Mesendoderm (in vitro differentiated cells): ENCODE data around the gene IP6K3.

Experiments used
- DNase-seq: peaks from one replicate; pipeline ENCODE4 v3.0.0; 2013
- H2AK5ac ChIP-seq: 2 replicates; pipeline ENCODE4 v1.6.1; 2013; ENCODE audit warnings: low read length, inconsistent platforms
- H2BK120ac ChIP-seq: 2 replicates; pipeline ENCODE4 v1.6.1; 2013; ENCODE audit warnings: low read depth, mild to moderate bottlenecking, low read length, moderate library complexity, mixed read lengths
- H2BK15ac ChIP-seq: replicated peaks from 2 replicates; pipeline ENCODE4 v1.6.1; 2013; ENCODE audit warnings: low read depth, mild to moderate bottlenecking, moderate library complexity
- H2BK5ac ChIP-seq: 2 replicates; pipeline ENCODE4 v1.6.1; 2013; ENCODE audit warnings: low read length, inconsistent platforms
- H3K18ac ChIP-seq: 2 replicates; pipeline ENCODE4 v1.6.1; 2013; ENCODE audit warnings: mild to moderate bottlenecking, low read length, mixed read lengths
- H3K23ac ChIP-seq: one replicate; pipeline ENCODE4 v1.6.1; 2013; ENCODE audit warnings: low read length
- H3K27ac ChIP-seq: 2 replicates; pipeline ENCODE4 v1.5.1; 2013; ENCODE audit warnings: low read depth, mild to moderate bottlenecking, inconsistent platforms, low read length, moderate library complexity
- H3K27me3 ChIP-seq: 2 replicates; pipeline ENCODE4 v1.6.1; 2013; ENCODE audit warnings: low read length, control low read depth, mild to moderate bottlenecking, inconsistent platforms; ENCODE audit not compliant: insufficient read depth, poor library complexity
- H3K36me3 ChIP-seq: 2 replicates; pipeline ENCODE4 v1.6.1; 2013; ENCODE audit warnings: low read length, inconsistent platforms; ENCODE audit not compliant: control insufficient read depth, insufficient read depth
- H3K4ac ChIP-seq: one replicate; pipeline ENCODE4 v1.6.1; 2013; ENCODE audit warnings: low read depth, mild to moderate bottlenecking, low read length, moderate library complexity
- H3K4me1 ChIP-seq: 2 replicates; pipeline ENCODE4 v1.6.1; 2013; ENCODE audit warnings: low read depth, low read length, inconsistent platforms; ENCODE audit not compliant: control insufficient read depth
- H3K4me2 ChIP-seq: 2 replicates; pipeline ENCODE4 v1.6.1; 2013; ENCODE audit warnings: low read length
- H3K4me3 ChIP-seq: 2 replicates; pipeline ENCODE4 v1.5.1; 2013; ENCODE audit warnings: mild to moderate bottlenecking, low read length
- H3K56ac ChIP-seq: one replicate; pipeline ENCODE4 v1.6.1; 2013; ENCODE audit warnings: low read length
- H3K79me1 ChIP-seq: 2 replicates; pipeline ENCODE4 v1.6.1; 2013; ENCODE audit warnings: low read length, inconsistent platforms
- H3K79me2 ChIP-seq: 2 replicates; pipeline ENCODE4 v1.6.1; 2013; ENCODE audit warnings: mild to moderate bottlenecking, low read length; ENCODE audit not compliant: control insufficient read depth, insufficient read depth
- H3K9ac ChIP-seq: 2 replicates; pipeline ENCODE4 v1.6.1; 2013; ENCODE audit warnings: low read length, inconsistent platforms
- H4K5ac ChIP-seq: one replicate; pipeline ENCODE4 v1.6.1; 2013; ENCODE audit warnings: low read length
- H4K8ac ChIP-seq: one replicate; pipeline ENCODE4 v1.6.1; 2013; ENCODE audit warnings: low read depth, mild to moderate bottlenecking, control low read depth, low read length, moderate library complexity
- WGBS: extraction: QIAGEN DNeasy Blood & Tissue Kit; methylation state at CpG from one replicate; pipeline ENCODE4 v1.1.7; 2013; ENCODE audit warnings: low lambda C conversion rate, missing lambda C conversion rate; ENCODE audit not compliant: insufficient coverage; ENCODE audit errors: extremely low coverage; 5-methylcytosine and 5-hydroxymethylcytosine counted together

The IP6K3 gene

DNA sequence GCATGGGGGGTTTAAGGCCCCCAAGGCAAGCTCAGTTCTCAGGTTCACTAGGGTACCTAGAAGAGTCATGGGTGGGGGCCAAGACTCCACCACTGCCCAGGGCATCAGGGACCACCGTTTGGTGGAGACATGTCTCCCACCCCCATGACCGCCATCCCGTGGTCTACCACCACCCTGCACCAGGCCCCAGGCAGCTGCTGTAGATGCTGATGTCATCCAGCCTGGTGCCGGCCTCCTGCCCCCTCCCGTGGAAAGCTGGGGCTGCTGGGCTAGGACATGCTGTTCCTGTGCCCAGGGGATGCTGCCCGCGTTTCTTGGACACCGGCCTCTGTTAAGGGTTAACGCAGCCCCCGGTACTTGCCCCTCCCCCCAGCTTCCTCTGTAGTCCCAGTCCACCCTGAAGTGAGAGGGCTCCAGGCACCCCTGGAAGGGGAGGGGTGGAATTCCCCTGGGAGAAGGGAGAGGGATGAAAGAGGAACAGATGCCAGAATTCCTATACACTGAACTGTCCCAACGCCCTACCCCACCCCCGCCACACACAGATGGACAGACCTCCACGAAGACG lies 587 bp downstream of the IP6K3 start:
- Histone ChIP-seq H2AK5ac (peak overlapping the region; percentile 11), H3K56ac (peak overlapping the region; percentile 54), H3K36me3 (no peaks in the 10 kb centered on the region), H3K4ac (no peak overlapping the region), H2BK15ac (no peak overlapping the region), H4K5ac (no peak overlapping the region), H3K79me2 (no peaks in the 10 kb centered on the region), H3K18ac (no peak overlapping the region), H3K27me3 (no peaks in the 10 kb centered on the region), H2BK5ac (no peak overlapping the region), H2BK120ac (no peak overlapping the region), H3K79me1 (no peaks in the 10 kb centered on the region), H3K23ac (no peak overlapping the region), H3K4me2 (no peak overlapping the region), H3K4me1 (peaks cover 8% of the 10 kb centered on the region), H3K27ac (no peak overlapping the region), H3K9ac (no peak overlapping the region), H4K8ac (no peak overlapping the region), H3K4me3 (no peak overlapping the region)
- no CpG with 5 or more reads among the region's 14 CpGs for WGBS
- peak; percentile 66 for DNase-seq

DNA sequence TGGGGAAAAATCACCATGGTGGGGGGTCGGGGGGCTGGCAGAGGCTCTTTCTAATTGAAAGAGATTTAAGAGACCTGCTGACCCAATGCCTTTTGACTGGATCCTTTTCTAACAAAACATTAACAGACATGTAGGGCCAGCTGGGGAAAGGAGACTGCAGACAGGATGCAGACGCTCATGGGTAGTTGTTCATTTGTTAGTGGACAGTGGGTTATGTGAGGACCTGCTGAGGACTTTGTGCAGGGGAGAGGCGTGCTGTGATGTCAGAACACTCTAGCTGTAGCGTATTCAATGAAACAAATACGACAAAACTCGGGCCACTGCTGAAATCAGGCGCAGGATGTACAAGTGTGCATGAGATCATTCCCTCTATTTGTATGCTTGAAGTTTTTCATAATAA lies 1.2 kb downstream of the IP6K3 start:
- WGBS: no CpG with 5 or more reads among the region's 7 CpGs
- Histone ChIP-seq H3K27ac (no peak overlapping the region), H3K4me3 (no peak overlapping the region)

GRCh38 chr6:33744895-33745546 lies 1.7 kb downstream of the IP6K3 start:
- H2BK15ac ChIP-seq: no peak overlapping the region
- H3K23ac ChIP-seq: no peak overlapping the region
- no peaks in the 10 kb centered on the region for H3K27me3 ChIP-seq
- no peaks in the 10 kb centered on the region for H3K79me1 ChIP-seq
- WGBS: no CpG with 5 or more reads among the region's 13 CpGs
- peaks cover 8% of the 10 kb centered on the region for H3K4me1 ChIP-seq
- H4K8ac ChIP-seq: no peak overlapping the region
- DNase-seq: no peak
- peak overlapping the region; percentile 21 for H3K4ac ChIP-seq
- peak overlapping the region; percentile 7 for H3K18ac ChIP-seq
- H3K4me3 ChIP-seq: no peak overlapping the region
- no peak overlapping the region for H2AK5ac ChIP-seq
- H3K36me3 ChIP-seq: no peaks in the 10 kb centered on the region
- H2BK120ac ChIP-seq: no peak overlapping the region
- no peak overlapping the region for H3K27ac ChIP-seq
- H2BK5ac ChIP-seq: peak overlapping the region; percentile 15
- no peak overlapping the region for H3K4me2 ChIP-seq
- H3K79me2 ChIP-seq: no peaks in the 10 kb centered on the region
- peak overlapping the region; percentile 56 for H3K56ac ChIP-seq
- peak overlapping the region; percentile 5 for H3K9ac ChIP-seq
- no peak overlapping the region for H4K5ac ChIP-seq

More for the DNA sequence above, 1.2 kb downstream of the IP6K3 start:
- Histone ChIP-seq H3K23ac (no peak overlapping the region), H3K9ac (no peak overlapping the region), H3K79me2 (no peaks in the 10 kb centered on the region), H3K56ac (no peak overlapping the region), H2AK5ac (no peak overlapping the region), H3K27me3 (no peaks in the 10 kb centered on the region), H3K4ac (no peak overlapping the region), H3K18ac (no peak overlapping the region), H2BK120ac (no peak overlapping the region), H2BK5ac (no peak overlapping the region), H3K4me1 (peaks cover 8% of the 10 kb centered on the region), H3K79me1 (no peaks in the 10 kb centered on the region), H4K5ac (no peak overlapping the region), H3K36me3 (no peaks in the 10 kb centered on the region), H4K8ac (no peak overlapping the region), H3K4me2 (no peak overlapping the region), H2BK15ac (no peak overlapping the region)
- DNase-seq: no peak

DNA sequence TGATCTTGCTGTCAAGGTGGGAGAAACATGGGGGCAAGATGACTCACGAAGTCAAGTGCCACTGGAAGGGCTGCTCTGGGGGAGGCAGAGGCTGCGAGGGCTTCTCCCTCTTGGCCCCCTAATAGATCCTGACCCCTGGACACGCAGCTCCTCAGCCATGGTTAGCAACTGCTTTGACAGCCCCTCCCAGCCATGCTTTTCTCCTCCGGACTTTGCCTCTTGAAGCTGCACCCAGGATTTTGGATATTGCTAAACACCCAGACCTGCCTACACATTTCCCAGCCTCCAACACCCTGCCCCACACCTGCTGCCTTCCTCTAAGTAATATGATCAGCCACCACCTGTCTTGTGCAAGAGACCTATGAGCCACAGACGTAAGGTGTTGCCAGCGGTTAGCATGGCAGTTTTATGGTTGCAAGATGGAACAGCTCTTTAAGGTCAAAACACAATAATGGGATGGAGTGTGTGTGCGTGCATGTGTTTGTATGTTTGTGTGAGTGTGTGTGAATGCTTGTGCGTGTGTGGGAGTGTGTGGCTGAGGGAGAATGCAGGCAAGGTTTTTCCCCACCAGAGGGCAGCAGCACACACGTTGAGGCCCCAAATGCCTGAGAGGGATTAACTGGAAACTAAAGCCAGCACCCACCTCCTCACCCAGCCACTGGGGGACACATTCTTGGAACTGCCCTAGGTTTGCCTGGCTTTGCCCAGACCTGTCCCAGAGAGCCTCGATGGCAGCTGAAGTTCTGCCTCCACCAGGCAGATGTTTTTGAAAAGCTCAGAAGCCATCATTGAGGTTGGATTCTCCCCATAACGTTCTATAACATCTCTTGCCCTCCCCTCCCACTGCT lies 2.5 kb downstream of the IP6K3 start:
- no peak overlapping the region for H3K23ac ChIP-seq
- no peak overlapping the region for H2AK5ac ChIP-seq
- H3K4me3 ChIP-seq: no peak overlapping the region
- peaks cover 8% of the 10 kb centered on the region for H3K4me1 ChIP-seq
- H4K5ac ChIP-seq: no peak overlapping the region
- peak overlapping the region; percentile 56 for H3K56ac ChIP-seq
- no peaks in the 10 kb centered on the region for H3K79me2 ChIP-seq
- no peak overlapping the region for H3K27ac ChIP-seq
- H4K8ac ChIP-seq: no peak overlapping the region
- H2BK15ac ChIP-seq: no peak overlapping the region
- peak; percentile 82 for DNase-seq
- no peak overlapping the region for H2BK120ac ChIP-seq
- H3K4ac ChIP-seq: peak overlapping the region; percentile 21
- no peak overlapping the region for H3K9ac ChIP-seq
- H3K4me2 ChIP-seq: no peak overlapping the region
- no peak overlapping the region for H2BK5ac ChIP-seq
- H3K36me3 ChIP-seq: no peaks in the 10 kb centered on the region
- no peaks in the 10 kb centered on the region for H3K79me1 ChIP-seq
- H3K18ac ChIP-seq: peak overlapping the region; percentile 7
- no CpG with 5 or more reads among the region's 11 CpGs for WGBS
- no peaks in the 10 kb centered on the region for H3K27me3 ChIP-seq

GRCh38 chr6:33742837-33743236 lies 3.9 kb downstream of the IP6K3 start:
- Histone ChIP-seq H3K36me3 (no peaks in the 10 kb centered on the region), H3K18ac (no peak overlapping the region), H2BK5ac (no peak overlapping the region), H3K4me3 (no peak overlapping the region), H3K9ac (no peak overlapping the region), H3K4me1 (peaks cover 8% of the 10 kb centered on the region), H3K4ac (no peak overlapping the region), H3K27me3 (no peaks in the 10 kb centered on the region), H3K79me1 (no peaks in the 10 kb centered on the region), H3K27ac (no peak overlapping the region), H3K4me2 (no peak overlapping the region), H4K8ac (no peak overlapping the region), H2BK120ac (no peak overlapping the region), H3K56ac (peak overlapping the region; percentile 69), H2AK5ac (no peak overlapping the region), H3K23ac (no peak overlapping the region), H4K5ac (no peak overlapping the region), H2BK15ac (no peak overlapping the region), H3K79me2 (no peaks in the 10 kb centered on the region)
- DNase-seq: no peak
- no CpG with 5 or more reads among the region's 7 CpGs for WGBS
